Neural progenitor cell (in vitro differentiated cells): ENCODE measurements around the gene MT1H. TPM values are rescaled to one million over a fixed set of nuclear protein-coding genes. Genes with fewer than 3 reads are reported as not detected.

Experiments
- DNase-seq: peaks from one replicate; pipeline ENCODE4 v3.0.0-alpha.2; 2016; ENCODE audit warnings: low spot score
- H2AFZ ChIP-seq: fragments of 200-600 bp; sonication (generic); replicated peaks from 2 replicates; pipeline ENCODE4 v1.6.1; 2016; ENCODE audit warnings: antibody characterized with exemption
- H3F3A ChIP-seq: fragments of 200-600 bp; sonication (generic); 2 replicates; pipeline ENCODE4 v1.6.1; 2016; ENCODE audit warnings: antibody characterized with exemption, low read depth
- H3K27ac ChIP-seq: fragments of 200-600 bp; sonication (generic); 2 replicates; pipeline ENCODE4 v1.5.1; 2016; ENCODE audit warnings: mild to moderate bottlenecking
- H3K27me3 ChIP-seq: fragments of 200-600 bp; sonication (generic); 2 replicates; pipeline ENCODE4 v1.6.1; 2016; ENCODE audit warnings: mild to moderate bottlenecking, moderate library complexity
- H3K36me3 ChIP-seq: fragments of 200-600 bp; sonication (generic); 2 replicates; pipeline ENCODE4 v1.5.1; 2016
- H3K4me1 ChIP-seq: fragments of 200-600 bp; sonication (generic); 2 replicates; pipeline ENCODE4 v1.6.1; 2016; ENCODE audit warnings: mixed run types
- H3K4me2 ChIP-seq: fragments of 200-600 bp; sonication (generic); 2 replicates; pipeline ENCODE4 v1.6.1; 2016
- H3K4me3 ChIP-seq: fragments of 200-600 bp; sonication (generic); 2 replicates; pipeline ENCODE4 v1.5.1; 2016
- H3K79me2 ChIP-seq: fragments of 200-600 bp; sonication (generic); 2 replicates; pipeline ENCODE4 v1.6.1; 2016; ENCODE audit warnings: low read depth
- H3K9ac ChIP-seq: fragments of 200-600 bp; sonication (generic); 2 replicates; pipeline ENCODE4 v1.6.1; 2016
- H3K9me3 ChIP-seq: fragments of 200-600 bp; sonication (generic); 2 replicates; pipeline ENCODE4 v1.5.1; 2016; ENCODE audit warnings: low read depth
- H4K20me1 ChIP-seq: fragments of 200-600 bp; sonication (generic); 2 replicates; pipeline ENCODE4 v1.6.1; 2016; ENCODE audit warnings: low read depth
- H3K27ac Mint-ChIP-seq: 3 replicates; pipeline ENCODE4 v1.8.0; 2021; ENCODE audit warnings: mixed read lengths
- H3K27me3 Mint-ChIP-seq: 2 replicates; pipeline ENCODE4 v1.8.0; 2022; ENCODE audit warnings: low read depth, mild to moderate bottlenecking, inconsistent platforms, moderate library complexity, mixed read lengths; ENCODE audit not compliant: insufficient read depth
- H3K36me3 Mint-ChIP-seq: 3 replicates; pipeline ENCODE4 v1.8.0; 2021; ENCODE audit warnings: mixed read lengths
- H3K4me1 Mint-ChIP-seq: 3 replicates; pipeline ENCODE4 v1.8.0; 2021; ENCODE audit warnings: mixed read lengths
- H3K4me3 Mint-ChIP-seq: 3 replicates; pipeline ENCODE4 v1.8.0; 2021; ENCODE audit warnings: mild to moderate bottlenecking, moderate library complexity, mixed read lengths
- H3K9me3 Mint-ChIP-seq: 3 replicates; pipeline ENCODE4 v1.8.0; 2020; ENCODE audit warnings: mixed read lengths
- CTCF ChIP-seq: fragments of 200-600 bp; sonication (generic); IDR thresholded peaks from 2 replicates; pipeline ENCODE4 v1.5.1; 2017; ENCODE audit warnings: antibody characterized with exemption, mild to moderate bottlenecking
- EZH2 ChIP-seq: fragments of 200-600 bp; sonication (generic); IDR thresholded peaks from 2 replicates; pipeline ENCODE4 v1.6.1; 2017; ENCODE audit warnings: antibody characterized with exemption, mild to moderate bottlenecking, moderate library complexity
- EZH2phosphoT487 ChIP-seq: fragments of 200-600 bp; sonication (generic); IDR thresholded peaks from 2 replicates; pipeline ENCODE4 v1.6.1; 2017; ENCODE audit warnings: antibody characterized with exemption
- total RNA-seq: library from RNA; depleted of rRNA; stranded (reverse); fragments of >200 nt; gene quantifications from 2 replicates; pipeline ENCODE4 v1.2.3, GENCODE V29; 2015; ENCODE audit warnings: low replicate concordance

The MT1H gene
- total RNA-seq, 1 donor from 2014 or later, result not detected

GRCh38 chr16:56700631-56701030 lies 31.0 kb downstream of the MT1H start:
- Mint-ChIP-seq H3K27me3 (peaks cover 5% of the 10 kb centered on the region), H3K9me3 (peaks cover 11% of the 10 kb centered on the region), H3K36me3 (no peaks in the 10 kb centered on the region), H3K27ac (no peak overlapping the region), H3K4me1 (peaks cover 5% of the 10 kb centered on the region), H3K4me3 (no peak overlapping the region)
- TF ChIP-seq CTCF, result no peak
- no peak for TF ChIP-seq EZH2phosphoT487
- TF ChIP-seq EZH2, result no peak
- no peaks in the 10 kb centered on the region for H3K4me1 ChIP-seq
- H3K9ac ChIP-seq, result no peak overlapping the region
- no peak overlapping the region for H3K27ac ChIP-seq
- DNase-seq, result no peak
- H3F3A ChIP-seq, result no peaks in the 10 kb centered on the region
- H2AFZ ChIP-seq, result no peak overlapping the region
- H3K4me3 ChIP-seq, result no peak overlapping the region
- H3K4me2 ChIP-seq, result no peak overlapping the region
- H3K9me3 ChIP-seq, result no peaks in the 10 kb centered on the region
- H3K36me3 ChIP-seq, result no peaks in the 10 kb centered on the region
- H3K79me2 ChIP-seq, result no peaks in the 10 kb centered on the region
- no peaks in the 10 kb centered on the region for H3K27me3 ChIP-seq
- H4K20me1 ChIP-seq, result no peaks in the 10 kb centered on the region

- no peak for DNase-seq
- Mint-ChIP-seq H3K4me3 (no peak overlapping the region), H3K4me1 (peaks cover 5% of the 10 kb centered on the region), H3K36me3 (no peaks in the 10 kb centered on the region), H3K27ac (no peak overlapping the region), H3K27me3 (peaks cover 4% of the 10 kb centered on the region), H3K9me3 (peaks cover 9% of the 10 kb centered on the region)
- no peaks in the 10 kb centered on the region for H3F3A ChIP-seq
- no peak overlapping the region for H3K4me2 ChIP-seq
- H3K4me1 ChIP-seq, result no peaks in the 10 kb centered on the region
- H3K79me2 ChIP-seq, result no peaks in the 10 kb centered on the region
- H3K9ac ChIP-seq, result no peak overlapping the region
- no peaks in the 10 kb centered on the region for H3K27me3 ChIP-seq
- no peak overlapping the region for H2AFZ ChIP-seq
- no peaks in the 10 kb centered on the region for H3K36me3 ChIP-seq
- TF ChIP-seq CTCF, result no peak
- TF ChIP-seq EZH2, result peak; percentile 11
- no peak for TF ChIP-seq EZH2phosphoT487
- no peaks in the 10 kb centered on the region for H4K20me1 ChIP-seq
- no peak overlapping the region for H3K27ac ChIP-seq
- H3K4me3 ChIP-seq, result no peak overlapping the region
- no peaks in the 10 kb centered on the region for H3K9me3 ChIP-seq
These were observed 31.9 kb downstream of the MT1H start for GRCh38 chr16:56701534-56701933.

GRCh38 chr16:56702836-56703235 lies 33.2 kb downstream of the MT1H start:
- H3K4me1 Mint-ChIP-seq, result peaks cover 5% of the 10 kb centered on the region
- H4K20me1 ChIP-seq, result no peaks in the 10 kb centered on the region
- no peaks in the 10 kb centered on the region for H3K4me1 ChIP-seq
- no peak overlapping the region for H3K4me2 ChIP-seq
- no peak overlapping the region for H3K4me3 Mint-ChIP-seq
- H3K36me3 Mint-ChIP-seq, result no peaks in the 10 kb centered on the region
- H3K79me2 ChIP-seq, result no peaks in the 10 kb centered on the region
- H2AFZ ChIP-seq, result no peak overlapping the region
- no peaks in the 10 kb centered on the region for H3K27me3 ChIP-seq
- peaks cover 3% of the 10 kb centered on the region for H3K27me3 Mint-ChIP-seq
- no peak overlapping the region for H3K4me3 ChIP-seq
- no peak overlapping the region for H3K9ac ChIP-seq
- H3F3A ChIP-seq, result no peaks in the 10 kb centered on the region
- H3K36me3 ChIP-seq, result no peaks in the 10 kb centered on the region
- TF ChIP-seq EZH2phosphoT487, result no peak
- TF ChIP-seq EZH2, result no peak
- no peak for TF ChIP-seq CTCF
- peaks cover 1% of the 10 kb centered on the region for H3K9me3 Mint-ChIP-seq
- H3K27ac ChIP-seq, result no peak overlapping the region
- no peak for DNase-seq
- no peak overlapping the region for H3K27ac Mint-ChIP-seq
- no peaks in the 10 kb centered on the region for H3K9me3 ChIP-seq
